Activated CD4-positive, CD25-positive, alpha-beta regulatory T cell treated with anti-CD3 and anti-CD28 coated beads, Interleukin-2, amount 50 U/mL, for 16 hours (primary cell): ENCODE results near the gene HSD17B4.
"Not testable (repeated sequence)": the region's sequence is repeated elsewhere in the genome, so short reads cannot be mapped to it uniquely, and the experiment has no call there.

ENCODE experiments used
- DNase-seq: peaks from one replicate; pipeline ENCODE4 v3.0.0-alpha.2; 2020; ENCODE audit warnings: low read depth, low spot score

The HSD17B4 gene

GRCh38 chr5:119483155-119483554, 30.9 kb downstream of the HSD17B4 start:
- no peak for DNase-seq

- no peak for DNase-seq
Observed at GRCh38 chr5:119484884-119485283, 32.6 kb downstream of the HSD17B4 start.

DNA sequence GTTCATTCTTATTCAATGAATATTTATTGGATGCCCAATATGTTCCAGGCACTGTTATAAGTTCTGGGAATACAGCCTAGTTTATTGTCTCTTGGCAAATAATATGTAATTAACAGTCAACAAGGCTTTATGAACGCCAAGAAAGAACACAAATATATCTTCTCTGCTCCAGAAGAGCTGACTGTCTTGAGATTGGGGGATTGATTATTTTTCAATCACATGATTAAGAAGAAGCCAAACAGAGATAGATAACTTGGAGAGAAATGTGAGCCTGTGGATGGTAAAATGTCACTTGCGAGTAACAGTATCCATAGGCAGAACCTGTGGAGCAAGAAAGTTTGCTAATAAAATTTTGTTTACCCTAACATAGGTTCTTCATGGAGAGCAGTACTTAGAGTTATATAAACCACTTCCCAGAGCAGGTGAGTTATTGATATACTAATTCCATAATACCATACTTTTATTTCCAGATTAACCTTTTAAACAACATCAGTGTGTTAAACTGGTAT, 49.4 kb downstream of the HSD17B4 start:
- no peak for DNase-seq

DNA sequence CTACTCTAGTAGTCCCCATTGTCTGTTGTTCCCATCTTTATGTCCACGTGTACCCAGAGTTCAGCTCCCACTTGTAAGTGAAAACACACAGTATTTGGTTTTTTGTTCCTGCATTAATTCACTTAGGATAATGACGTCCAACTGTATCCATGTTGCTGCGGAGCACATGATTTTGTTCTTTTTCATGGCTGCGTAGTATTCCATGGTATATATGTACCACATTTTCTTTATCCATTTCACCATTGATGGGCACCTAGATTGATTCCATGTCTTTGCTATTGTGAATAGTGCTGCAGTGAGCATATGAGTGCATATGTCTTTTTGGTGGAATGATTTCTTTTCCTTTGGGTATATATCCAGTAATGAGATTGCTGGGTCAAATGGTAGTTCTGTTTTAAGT, 51.6 kb downstream of the HSD17B4 start:
- not testable (repeated sequence) for DNase-seq

DNA sequence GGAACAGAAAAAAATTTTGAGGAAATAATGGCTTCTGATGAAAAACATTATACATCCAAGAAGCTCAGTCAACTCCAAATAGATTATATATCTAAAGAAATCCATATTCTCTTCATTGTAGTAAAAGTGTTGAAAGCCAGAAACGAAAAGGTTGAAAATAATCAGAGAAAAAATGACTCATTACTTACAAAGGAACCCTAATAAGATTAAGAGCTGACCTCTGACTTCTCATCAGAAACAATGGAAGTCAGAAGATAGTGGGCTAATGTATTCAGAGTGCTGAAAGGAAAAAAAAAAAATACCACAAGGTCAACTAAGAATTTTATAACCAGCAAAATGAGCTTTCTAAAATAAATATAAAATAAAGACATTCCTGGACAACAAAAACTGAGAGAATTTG, 60.0 kb downstream of the HSD17B4 start:
- DNase-seq = no peak

GRCh38 chr5:119515192-119515591, 62.9 kb downstream of the HSD17B4 start:
- DNase-seq = no peak

GRCh38 chr5:119517115-119517514, 64.8 kb downstream of the HSD17B4 start:
- not testable (repeated sequence) for DNase-seq

- DNase-seq = no peak
Observed at GRCh38 chr5:119521232-119521631, 68.9 kb downstream of the HSD17B4 start.

DNA sequence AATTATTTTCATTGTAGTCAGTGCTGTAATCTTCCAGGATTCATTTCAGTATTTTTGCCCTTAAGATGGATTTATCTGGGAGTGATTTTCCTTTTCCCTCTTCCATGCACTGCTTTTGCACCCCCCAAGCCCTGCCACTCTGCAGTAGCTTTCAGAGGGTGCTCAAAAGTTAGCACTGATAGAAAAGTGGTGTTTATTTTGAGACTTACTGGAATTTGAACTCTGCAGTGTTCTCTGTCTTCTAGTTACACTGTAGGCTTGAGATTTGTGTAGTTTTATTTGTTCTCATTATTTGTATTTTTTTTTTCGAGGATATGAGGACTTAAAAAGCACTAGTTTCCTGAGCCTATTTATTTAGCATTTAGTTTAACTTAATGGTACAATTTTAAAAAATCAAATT, 70.5 kb downstream of the HSD17B4 start:
- no peak for DNase-seq

DNA sequence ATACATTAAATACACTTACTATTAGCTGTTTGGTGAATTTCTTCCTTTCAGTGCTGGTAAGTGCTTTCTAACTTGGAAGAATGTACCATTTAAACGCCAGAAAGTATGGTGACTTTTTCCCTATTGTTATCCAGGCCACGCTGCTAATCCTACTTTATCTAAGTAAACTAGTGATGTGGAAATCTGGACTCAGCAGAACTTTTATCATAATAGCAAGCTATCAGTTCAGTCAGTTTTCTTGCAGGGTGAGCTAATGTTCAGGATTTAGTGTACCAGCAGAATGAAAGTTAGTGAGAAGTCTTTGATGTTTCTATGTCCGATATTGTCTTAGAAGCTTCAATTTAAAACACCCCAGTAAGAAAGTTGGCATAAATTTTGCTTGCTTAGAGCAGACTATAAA, 72.2 kb downstream of the HSD17B4 start:
- no peak for DNase-seq

DNA sequence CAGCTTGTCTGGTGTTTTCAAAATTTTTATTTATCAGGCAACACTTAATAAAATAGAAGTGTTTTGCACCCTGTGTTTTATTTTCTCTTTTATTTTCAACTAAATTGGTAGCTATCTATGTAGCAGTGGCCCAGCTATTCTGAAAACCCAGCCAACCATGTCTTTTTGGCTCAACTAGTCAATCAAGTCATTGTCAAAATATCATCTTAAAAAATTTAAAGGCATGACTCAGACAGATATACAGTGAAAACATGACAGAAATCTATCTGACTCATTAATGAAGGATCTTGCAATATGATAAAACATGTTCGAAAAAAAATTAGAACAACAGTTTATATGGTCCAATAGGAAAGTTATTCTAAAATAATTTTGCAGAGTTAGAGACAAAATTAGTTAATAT, 75.1 kb downstream of the HSD17B4 start:
- no peak for DNase-seq

- no peak for DNase-seq
Observed at GRCh38 chr5:119529811-119530210, 77.5 kb downstream of the HSD17B4 start.

- DNase-seq = no peak
Observed at GRCh38 chr5:119532637-119533036, 80.3 kb downstream of the HSD17B4 start.

DNA sequence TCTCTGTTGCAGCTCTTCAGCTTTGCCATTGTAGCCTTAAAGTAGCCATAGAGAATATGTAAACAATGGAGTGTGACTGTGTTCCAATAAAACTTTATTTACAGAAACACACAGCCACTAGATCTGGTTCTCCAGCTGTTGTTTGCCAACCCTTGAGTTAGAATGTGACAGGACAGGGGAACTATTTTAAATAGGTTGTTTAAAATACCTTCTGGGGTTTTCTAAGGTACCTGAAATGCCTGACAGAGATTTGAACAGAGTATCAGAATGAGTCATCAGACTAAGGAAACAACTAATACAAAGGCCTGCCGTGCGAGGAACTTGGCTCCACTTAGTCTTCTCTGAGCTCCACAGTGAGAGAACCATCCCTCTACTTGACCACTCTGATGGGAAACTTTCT, 85.4 kb downstream of the HSD17B4 start:
- DNase-seq = no peak

DNA sequence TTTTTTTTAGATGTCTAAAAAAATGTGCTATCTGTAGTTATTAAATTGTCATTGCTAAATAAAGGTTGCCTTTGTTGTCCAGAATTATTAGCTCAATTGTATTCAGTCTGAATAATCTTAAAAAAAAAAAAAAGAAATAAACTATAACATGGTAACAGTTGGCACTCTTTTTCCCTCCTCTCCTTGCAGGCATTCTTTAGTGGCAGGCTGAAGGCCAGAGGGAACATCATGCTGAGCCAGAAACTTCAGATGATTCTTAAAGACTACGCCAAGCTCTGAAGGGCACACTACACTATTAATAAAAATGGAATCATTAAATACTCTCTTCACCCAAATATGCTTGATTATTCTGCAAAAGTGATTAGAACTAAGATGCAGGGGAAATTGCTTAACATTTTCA, 89.4 kb downstream of the HSD17B4 start:
- no peak for DNase-seq

GRCh38 chr5:119551819-119552218, 99.5 kb downstream of the HSD17B4 start:
- DNase-seq = no peak

DNA sequence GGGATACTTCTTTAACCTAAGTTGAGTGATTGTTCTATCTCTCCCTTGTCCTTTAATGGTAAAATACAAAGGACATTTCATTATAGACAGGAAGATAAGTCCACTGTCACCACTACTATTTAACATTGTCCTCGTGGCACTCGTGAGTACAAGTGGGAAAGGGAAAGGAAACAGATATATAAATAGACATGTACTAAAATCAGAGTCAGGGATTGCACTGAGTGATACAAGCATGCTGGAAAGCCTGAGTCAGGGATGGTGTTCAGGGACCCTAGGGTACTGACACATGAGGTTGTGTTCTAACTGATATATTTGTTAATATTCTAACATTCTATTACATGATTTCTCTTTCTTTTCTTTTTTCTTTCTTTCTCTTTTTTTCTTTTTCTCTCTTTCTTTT, 102.3 kb downstream of the HSD17B4 start:
- DNase-seq = no peak

DNA sequence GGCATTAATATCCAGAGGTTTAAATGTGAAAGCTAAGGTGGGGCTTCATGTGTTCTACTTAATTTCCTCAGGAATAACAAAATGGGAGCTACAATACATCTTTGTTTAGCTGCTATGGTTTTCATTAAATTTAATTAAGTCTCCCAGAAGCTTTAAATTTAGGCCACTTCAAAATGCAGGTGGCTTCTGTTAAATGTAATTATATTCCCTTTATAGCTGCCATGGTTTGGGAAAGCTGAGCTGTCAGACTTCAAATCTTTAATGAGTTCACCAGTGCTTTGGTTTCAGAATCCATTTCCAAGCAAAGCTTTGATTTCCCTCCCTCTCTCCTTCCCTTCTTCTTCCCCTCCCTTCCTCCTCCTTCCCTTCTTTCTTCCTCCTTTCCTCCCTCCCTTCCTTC, 118.6 kb downstream of the HSD17B4 start:
- no peak for DNase-seq

GRCh38 chr5:119578937-119579336, 126.6 kb downstream of the HSD17B4 start:
- no peak for DNase-seq

GRCh38 chr5:119582987-119583386, 130.7 kb downstream of the HSD17B4 start:
- DNase-seq = no peak

- DNase-seq = no peak
Observed at GRCh38 chr5:119583684-119584083, 131.4 kb downstream of the HSD17B4 start.
